Hepatocyte (in vitro differentiated cells): ENCODE data around the gene MED20. TPM values are rescaled to one million over a fixed set of nuclear protein-coding genes. Genes with fewer than 3 reads are reported as not detected.

ENCODE experiments used
- DNase-seq: peaks from one replicate; pipeline ENCODE4 v3.0.0-alpha.2; 2016; ENCODE audit warnings: low spot score
- H2AFZ ChIP-seq: fragments of 200-600 bp; sonication (generic); 2 replicates; pipeline ENCODE4 v1.6.0; 2016; ENCODE audit warnings: antibody characterized with exemption, mild to moderate bottlenecking
- H3K27ac ChIP-seq: fragments of 200-600 bp; sonication (generic); 2 replicates; pipeline ENCODE4 v1.5.1; 2016; ENCODE audit warnings: mild to moderate bottlenecking
- H3K27me3 ChIP-seq: fragments of 200-600 bp; sonication (generic); 2 replicates; pipeline ENCODE4 v1.6.1; 2016
- H3K36me3 ChIP-seq: fragments of 200-600 bp; sonication (generic); replicated peaks from 2 replicates; pipeline ENCODE4 v1.5.1; 2016; ENCODE audit warnings: low read depth; ENCODE audit not compliant: insufficient read depth
- H3K4me1 ChIP-seq: fragments of 200-600 bp; sonication (generic); 2 replicates; pipeline ENCODE4 v1.5.1; 2016; ENCODE audit warnings: mild to moderate bottlenecking, moderate library complexity; ENCODE audit not compliant: insufficient read depth
- H3K4me2 ChIP-seq: fragments of 200-600 bp; sonication (generic); 2 replicates; pipeline ENCODE4 v1.6.0; 2016
- H3K4me3 ChIP-seq: fragments of 200-600 bp; sonication (generic); 2 replicates; pipeline ENCODE4 v1.5.1; 2016; ENCODE audit warnings: mild to moderate bottlenecking
- H3K79me2 ChIP-seq: fragments of 200-600 bp; sonication (generic); 2 replicates; pipeline ENCODE4 v1.6.0; 2017; ENCODE audit warnings: mild to moderate bottlenecking
- H3K9me2 ChIP-seq: fragments of 200-600 bp; sonication (generic); replicated peaks from 2 replicates; pipeline ENCODE4 v1.6.0; 2017; ENCODE audit warnings: mild to moderate bottlenecking; ENCODE audit not compliant: insufficient read depth
- H3K9me3 ChIP-seq: fragments of 200-600 bp; sonication (generic); 2 replicates; pipeline ENCODE4 v1.5.1; 2016; ENCODE audit warnings: low read depth, mild to moderate bottlenecking
- H4K20me1 ChIP-seq: fragments of 200-600 bp; sonication (generic); 2 replicates; pipeline ENCODE4 v1.6.0; 2016; ENCODE audit warnings: mild to moderate bottlenecking; ENCODE audit not compliant: insufficient read depth, poor library complexity, severe bottlenecking
- CTCF ChIP-seq: fragments of 200-600 bp; sonication (generic); IDR thresholded peaks from 2 replicates; pipeline ENCODE4 v1.5.1; 2016; ENCODE audit warnings: antibody characterized with exemption, mild to moderate bottlenecking; ENCODE audit not compliant: poor library complexity
- EZH2 ChIP-seq: fragments of 200-600 bp; sonication (generic); IDR thresholded peaks from 2 replicates; pipeline ENCODE4 v1.6.1; 2016; ENCODE audit warnings: antibody characterized with exemption, mild to moderate bottlenecking, borderline replicate concordance
- EZH2phosphoT487 ChIP-seq: fragments of 200-600 bp; sonication (generic); IDR thresholded peaks from one replicate; pipeline ENCODE4 v1.6.1; 2018; ENCODE audit warnings: antibody characterized with exemption, mild to moderate bottlenecking, low read depth, moderate library complexity; ENCODE audit not compliant: unreplicated experiment, severe bottlenecking
- WGBS: methylation state at CpG from one replicate; pipeline ENCODE4 v1.1.6; 2016; ENCODE audit warnings: low lambda C conversion rate; ENCODE audit errors: missing lambda C conversion rate; 5-methylcytosine and 5-hydroxymethylcytosine counted together
- polyA plus RNA-seq: library from polyadenylated mRNA; unstranded; fragments of >200 nt; fragmentation: Nextera tagmentation; extraction: Ambion mirVana; gene quantifications from 2 replicates; pipeline ENCODE4 v1.2.1, GENCODE V29; 2016
- total RNA-seq: library from RNA; depleted of rRNA; stranded (reverse); fragments of >200 nt; gene quantifications from 2 replicates; pipeline ENCODE4 v1.2.3, GENCODE V29; 2014

Gene MED20
- total and polyA plus RNA-seq, 2 experiments from 2014 or later, result 18.1 to 19.8 TPM

- Histone ChIP-seq H3K4me2 (no peak overlapping the region), H3K4me1 (peaks cover 24% of the 10 kb centered on the region), H3K27ac (no peak overlapping the region), H3K9me3 (no peaks in the 10 kb centered on the region), H3K36me3 (no peaks in the 10 kb centered on the region), H3K79me2 (peaks cover 26% of the 10 kb centered on the region), H3K27me3 (no peaks in the 10 kb centered on the region), H4K20me1 (peaks cover 5% of the 10 kb centered on the region), H2AFZ (no peak overlapping the region), H3K4me3 (no peak overlapping the region), H3K9me2 (no peaks in the 10 kb centered on the region)
- WGBS, result 82% methylated on average over 8 of the region's 8 CpGs
- TF ChIP-seq EZH2phosphoT487 (no peak), EZH2 (no peak), CTCF (no peak)
- DNase-seq, result no peak
These were observed 14.7 kb upstream of the MED20 start for GRCh38 chr6:41935685-41936072.

- TF ChIP-seq EZH2 (no peak), CTCF (no peak), EZH2phosphoT487 (no peak)
- H3K4me1 ChIP-seq, result peaks cover 23% of the 10 kb centered on the region
- peaks cover 5% of the 10 kb centered on the region for H4K20me1 ChIP-seq
- peaks cover 21% of the 10 kb centered on the region for H3K79me2 ChIP-seq
- DNase-seq, result no peak
- no peak overlapping the region for H2AFZ ChIP-seq
- no peaks in the 10 kb centered on the region for H3K27me3 ChIP-seq
- H3K9me3 ChIP-seq, result no peaks in the 10 kb centered on the region
- no peak overlapping the region for H3K4me2 ChIP-seq
- H3K27ac ChIP-seq, result no peak overlapping the region
- 18% methylated on average over 1 of the region's 1 CpG for WGBS
- no peaks in the 10 kb centered on the region for H3K36me3 ChIP-seq
- no peak overlapping the region for H3K4me3 ChIP-seq
- no peaks in the 10 kb centered on the region for H3K9me2 ChIP-seq
These were observed 14.2 kb upstream of the MED20 start for GRCh38 chr6:41935193-41935574.

- 93% methylated on average over 7 of the region's 7 CpGs for WGBS
- DNase-seq, result no peak
- H3K27me3 ChIP-seq, result no peaks in the 10 kb centered on the region
- no peaks in the 10 kb centered on the region for H3K9me2 ChIP-seq
- H3K36me3 ChIP-seq, result no peaks in the 10 kb centered on the region
- no peak overlapping the region for H2AFZ ChIP-seq
- TF ChIP-seq EZH2phosphoT487 (no peak), EZH2 (no peak), CTCF (no peak)
- peaks cover 18% of the 10 kb centered on the region for H3K79me2 ChIP-seq
- no peaks in the 10 kb centered on the region for H3K9me3 ChIP-seq
- peaks cover 16% of the 10 kb centered on the region for H3K4me1 ChIP-seq
- H4K20me1 ChIP-seq, result peaks cover 5% of the 10 kb centered on the region
- no peak overlapping the region for H3K27ac ChIP-seq
- no peak overlapping the region for H3K4me3 ChIP-seq
- H3K4me2 ChIP-seq, result no peak overlapping the region
These were observed 13.6 kb upstream of the MED20 start for GRCh38 chr6:41934278-41935192.
